ENCODE results near the gene MAGI2.

DNA sequence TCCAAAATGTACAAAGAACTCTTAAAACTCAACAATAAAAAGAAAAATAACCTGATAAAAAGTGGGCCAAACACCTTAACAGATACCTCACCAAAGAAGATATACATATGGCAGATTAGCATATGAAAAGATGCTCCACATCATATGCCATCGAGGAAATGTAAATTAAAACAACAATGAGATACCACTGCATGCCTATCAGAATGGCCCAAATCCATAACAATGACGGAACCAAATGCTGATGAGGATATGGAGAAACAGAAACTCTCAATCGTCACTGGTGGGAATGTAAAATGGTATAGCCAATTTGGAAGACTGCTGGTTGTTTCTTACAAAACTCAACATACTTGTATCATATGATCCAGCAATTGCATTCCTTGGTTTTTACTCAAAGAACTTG is 1335.0 kb downstream of the MAGI2 start:
- TF ChIP-seq, protein P1, sequence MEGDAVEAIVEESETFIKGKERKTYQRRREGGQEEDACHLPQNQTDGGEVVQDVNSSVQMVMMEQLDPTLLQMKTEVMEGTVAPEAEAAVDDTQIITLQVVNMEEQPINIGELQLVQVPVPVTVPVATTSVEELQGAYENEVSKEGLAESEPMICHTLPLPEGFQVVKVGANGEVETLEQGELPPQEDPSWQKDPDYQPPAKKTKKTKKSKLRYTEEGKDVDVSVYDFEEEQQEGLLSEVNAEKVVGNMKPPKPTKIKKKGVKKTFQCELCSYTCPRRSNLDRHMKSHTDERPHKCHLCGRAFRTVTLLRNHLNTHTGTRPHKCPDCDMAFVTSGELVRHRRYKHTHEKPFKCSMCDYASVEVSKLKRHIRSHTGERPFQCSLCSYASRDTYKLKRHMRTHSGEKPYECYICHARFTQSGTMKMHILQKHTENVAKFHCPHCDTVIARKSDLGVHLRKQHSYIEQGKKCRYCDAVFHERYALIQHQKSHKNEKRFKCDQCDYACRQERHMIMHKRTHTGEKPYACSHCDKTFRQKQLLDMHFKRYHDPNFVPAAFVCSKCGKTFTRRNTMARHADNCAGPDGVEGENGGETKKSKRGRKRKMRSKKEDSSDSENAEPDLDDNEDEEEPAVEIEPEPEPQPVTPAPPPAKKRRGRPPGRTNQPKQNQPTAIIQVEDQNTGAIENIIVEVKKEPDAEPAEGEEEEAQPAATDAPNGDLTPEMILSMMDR (IDR thresholded peaks at IDR 0.05; ENCODE audit: insufficient read depth, low read depth, low read length): no peak
- TF ChIP-seq EZH2 (IDR thresholded peaks at IDR 0.05; ENCODE audit: insufficient read depth, low read length): no peak

Data from astrocyte (in vitro differentiated cells and primary cell).